ENCODE data around the gene SLC23A3.

- no peak for TF ChIP-seq CTCF (conservative IDR thresholded peaks at IDR 0.05; ENCODE audit: low read length)
- TF ChIP-seq EZH2phosphoT487 (IDR thresholded peaks at IDR 0.05; ENCODE audit: borderline replicate concordance, low read depth, low read length) = no peak
Measured at GRCh38 chr2:219199470-219200211, 29.8 kb upstream of the SLC23A3 start.

All from OCI-LY7 (cell line).